GM21390 (cell line): Measurements from ENCODE around the gene TSHZ3.

Experiments
- ATAC-seq: cut with Tn5 transposase; IDR thresholded peaks from one replicate; pipeline ENCODE4 v1.9.1; 2021; ENCODE audit not compliant: unreplicated experiment

Gene TSHZ3

DNA sequence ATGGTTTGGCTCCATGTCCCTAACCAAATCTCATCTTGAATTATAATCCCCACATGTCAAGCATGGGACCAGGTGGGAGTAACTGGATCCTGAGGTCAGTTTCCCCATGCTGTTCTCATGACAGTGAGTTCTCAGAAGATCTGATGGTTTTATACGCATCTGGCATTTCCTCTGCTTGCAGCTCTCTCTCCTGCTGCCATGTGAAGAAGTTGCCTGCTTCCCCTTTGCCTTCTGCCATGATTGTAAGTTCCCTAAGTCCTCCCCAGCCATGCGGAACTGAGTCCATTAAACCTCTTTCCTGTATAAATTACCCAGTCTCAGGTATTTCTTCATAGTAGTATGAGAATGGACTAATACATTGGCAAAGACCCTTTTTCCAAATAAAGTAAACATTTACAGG lies 96.8 kb downstream of the TSHZ3 start:
- no peak for ATAC-seq

GRCh38 chr19:31249217-31249616 lies 100.0 kb downstream of the TSHZ3 start:
- ATAC-seq, result no peak

GRCh38 chr19:31235806-31236205 lies 113.4 kb downstream of the TSHZ3 start:
- no peak for ATAC-seq

- ATAC-seq, result no peak
Observed at GRCh38 chr19:31233295-31233800, 115.9 kb downstream of the TSHZ3 start.

- no peak for ATAC-seq
Observed at GRCh38 chr19:31232871-31233270, 116.4 kb downstream of the TSHZ3 start.

DNA sequence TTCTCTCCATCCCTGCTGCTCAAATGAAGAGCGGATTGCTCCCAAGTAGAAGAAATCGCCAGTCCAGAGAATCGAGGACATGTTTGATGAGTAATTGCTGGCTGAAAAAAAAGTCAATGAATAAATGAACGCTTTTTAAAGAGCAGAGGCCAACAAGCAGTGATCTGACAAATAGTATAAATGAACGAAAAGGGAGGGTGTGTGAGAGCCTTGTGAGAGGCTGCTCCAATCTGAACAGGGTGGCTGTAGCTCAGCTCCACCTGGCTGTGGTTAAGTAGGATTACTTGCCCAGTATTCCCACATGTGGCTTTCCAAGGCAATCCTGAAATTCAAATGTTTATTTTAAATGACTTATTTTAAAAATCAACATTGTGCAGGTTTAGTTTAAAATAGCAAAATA lies 117.1 kb downstream of the TSHZ3 start:
- no peak for ATAC-seq

DNA sequence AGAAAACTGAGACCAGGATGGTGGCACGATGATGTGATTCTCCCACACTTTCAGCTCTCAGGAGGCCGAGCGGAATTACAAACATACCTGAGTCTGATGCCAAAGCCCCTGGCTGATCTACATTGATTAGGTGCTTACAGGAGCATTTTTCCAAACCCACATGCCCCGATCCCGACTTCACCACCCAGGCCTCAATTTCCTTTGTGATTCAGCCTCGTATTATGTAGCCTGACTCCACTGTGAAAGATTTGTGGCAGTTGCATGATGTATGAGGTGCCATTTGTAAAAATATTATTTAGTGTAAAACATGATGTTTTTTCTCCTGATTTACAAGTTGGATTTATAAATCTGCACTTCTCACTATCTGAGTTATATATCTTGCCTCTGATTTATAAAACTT lies 118.0 kb downstream of the TSHZ3 start:
- ATAC-seq, result no peak

- ATAC-seq, result no peak
Observed at GRCh38 chr19:31226151-31226935, 122.9 kb downstream of the TSHZ3 start.
